ENCODE results near the gene CATSPERE. TPM values are rescaled to one million over a fixed set of nuclear protein-coding genes. Genes with fewer than 3 reads are reported as not detected.

CATSPERE gene
- total RNA-seq, 1 donor from 2014 or later: 1.1 TPM

GRCh38 chr1:244444854-244445253 is 16.2 kb upstream of the CATSPERE start:
- Histone ChIP-seq H3K4me3 (no peak overlapping the region), H3K27ac (no peak overlapping the region), H3K4me1 (peaks cover 39% of the 10 kb centered on the region)

GRCh38 chr1:244445320-244446181 is 15.5 kb upstream of the CATSPERE start:
- peaks cover 45% of the 10 kb centered on the region for H3K4me1 ChIP-seq
- H3K9me3 ChIP-seq: no peaks in the 10 kb centered on the region
- H3K4me3 ChIP-seq: no peak overlapping the region
- TF ChIP-seq CTCF (IDR thresholded peaks at IDR 0.05): no peak
- no peak for ATAC-seq
- H3K36me3 ChIP-seq: no peaks in the 10 kb centered on the region
- peak overlapping the region; percentile 33 for H3K27ac ChIP-seq
- intact Hi-C loops (cut with DNase I): no loop called here
- DNase-seq: no peak
- H3K27me3 ChIP-seq: no peaks in the 10 kb centered on the region

More at GRCh38 chr1:244444854-244445253, 16.2 kb upstream of the CATSPERE start:
- Histone ChIP-seq H3K9me3 (no peaks in the 10 kb centered on the region), H3K36me3 (no peaks in the 10 kb centered on the region), H3K27me3 (no peaks in the 10 kb centered on the region)
- no peak for TF ChIP-seq CTCF (IDR thresholded peaks at IDR 0.05)
- intact Hi-C loops (cut with DNase I): no loop called here
- ATAC-seq (no peak), DNase-seq (no peak)

- no peaks in the 10 kb centered on the region for H3K36me3 ChIP-seq
- no peak overlapping the region for H3K27ac ChIP-seq
- no peak for TF ChIP-seq CTCF (IDR thresholded peaks at IDR 0.05)
- H3K4me3 ChIP-seq: no peak overlapping the region
- no peak for DNase-seq
- no peaks in the 10 kb centered on the region for H3K27me3 ChIP-seq
- intact Hi-C loops (cut with DNase I): no loop called here
- no peaks in the 10 kb centered on the region for H3K9me3 ChIP-seq
- H3K4me1 ChIP-seq: peaks cover 45% of the 10 kb centered on the region
- no peak for ATAC-seq
Observed at GRCh38 chr1:244447024-244447423, 14.0 kb upstream of the CATSPERE start.

GRCh38 chr1:244447552-244447951 is 13.5 kb upstream of the CATSPERE start:
- H3K4me1 ChIP-seq: peaks cover 45% of the 10 kb centered on the region

GRCh38 chr1:244448279-244449036 is 12.6 kb upstream of the CATSPERE start:
- no peak for TF ChIP-seq CTCF (IDR thresholded peaks at IDR 0.05)
- no peak for DNase-seq
- no peak overlapping the region for H3K27ac ChIP-seq
- H3K9me3 ChIP-seq: no peaks in the 10 kb centered on the region
- no peaks in the 10 kb centered on the region for H3K27me3 ChIP-seq
- no peaks in the 10 kb centered on the region for H3K36me3 ChIP-seq
- intact Hi-C loops (cut with DNase I): no loop called here
- H3K4me3 ChIP-seq: no peak overlapping the region
- H3K4me1 ChIP-seq: peaks cover 45% of the 10 kb centered on the region
- no peak for ATAC-seq

More at GRCh38 chr1:244447552-244447951, 13.5 kb upstream of the CATSPERE start:
- Histone ChIP-seq H3K9me3 (no peaks in the 10 kb centered on the region), H3K27ac (no peak overlapping the region), H3K27me3 (no peaks in the 10 kb centered on the region), H3K4me3 (no peak overlapping the region), H3K36me3 (no peaks in the 10 kb centered on the region)
- ATAC-seq: no peak
- intact Hi-C loops (cut with DNase I): no loop called here
- DNase-seq: no peak
- TF ChIP-seq CTCF (IDR thresholded peaks at IDR 0.05): no peak
